ENCODE data around the gene SKIC3. TPM values are rescaled to one million over a fixed set of nuclear protein-coding genes. Genes with fewer than 3 reads are reported as not detected.

The SKIC3 gene
- total RNA-seq, 1 experiment from 2014 or later = 69.0 TPM

Other genes starting within 250 kb of the SKIC3 start
- gene FAM81B, start 163.6 kb downstream of the SKIC3 start, total RNA-seq (2021) = 0.39 TPM in 1 of 3 replicates, not detected in the others
- 12.8 to 15.1 TPM (median 15.1 TPM) in 3 replicates for gene ARSK, start 124 bp upstream of the SKIC3 start, total RNA-seq (2021)
- gene GPR150, start 65.1 kb upstream of the SKIC3 start, total RNA-seq (2021) = 0.09 to 0.13 TPM (median 0.11 TPM) in 3 replicates
- gene RFESD, start 91.8 kb upstream of the SKIC3 start, total RNA-seq (2021) = 2.7 to 5.7 TPM (median 4.5 TPM) in 3 replicates
- gene SPATA9, start 128.0 kb upstream of the SKIC3 start, total RNA-seq (2021) = not detected in 3 replicates
- 9.9 to 13.8 TPM (median 11.2 TPM) in 3 replicates for gene RHOBTB3, start 176.4 kb upstream of the SKIC3 start, total RNA-seq (2021)